Measurements from ENCODE around the gene CTNNA1.
A peak's percentile ranks its signal among the peaks of the same experiment; 100 is the strongest.
"Not testable (repeated sequence)": the region's sequence is repeated elsewhere in the genome, so short reads cannot be mapped to it uniquely, and the experiment has no call there.

Gene CTNNA1

GRCh38 chr5:138824516-138824915 is 71.3 kb downstream of the CTNNA1 start:
- DNase-seq = no peak

- DNase-seq = peak in 1 of 2 donors; percentile 3
These were observed 72.0 kb downstream of the CTNNA1 start for GRCh38 chr5:138824924-138825863.

GRCh38 chr5:138828556-138828955 is 75.3 kb downstream of the CTNNA1 start:
- no peak for DNase-seq

- no peak for DNase-seq
These were observed 76.1 kb downstream of the CTNNA1 start for GRCh38 chr5:138829341-138829740.

- no peak for DNase-seq
These were observed 78.5 kb downstream of the CTNNA1 start for GRCh38 chr5:138831703-138832102.

GRCh38 chr5:138832218-138832617 is 79.0 kb downstream of the CTNNA1 start:
- no peak for DNase-seq

- DNase-seq = no peak
These were observed 79.9 kb downstream of the CTNNA1 start for GRCh38 chr5:138833080-138833479.

GRCh38 chr5:138833726-138834480 is 80.7 kb downstream of the CTNNA1 start:
- no peak for DNase-seq

GRCh38 chr5:138834853-138835252 is 81.6 kb downstream of the CTNNA1 start:
- not testable (repeated sequence) for DNase-seq

- DNase-seq = no peak
These were observed 83.9 kb downstream of the CTNNA1 start for GRCh38 chr5:138837160-138837559.

- DNase-seq = no peak
These were observed 86.9 kb downstream of the CTNNA1 start for GRCh38 chr5:138840103-138840502.

GRCh38 chr5:138841531-138841930 is 88.3 kb downstream of the CTNNA1 start:
- DNase-seq = no peak

GRCh38 chr5:138843316-138844124 is 90.3 kb downstream of the CTNNA1 start:
- no peak for DNase-seq

- DNase-seq = no peak
These were observed 90.9 kb downstream of the CTNNA1 start for GRCh38 chr5:138844125-138844461.

- no peak for DNase-seq
These were observed 91.7 kb downstream of the CTNNA1 start for GRCh38 chr5:138844812-138845513.

- no peak for DNase-seq
These were observed 96.2 kb downstream of the CTNNA1 start for GRCh38 chr5:138849439-138849838.

- DNase-seq = no peak
These were observed 96.7 kb downstream of the CTNNA1 start for GRCh38 chr5:138849882-138850281.

GRCh38 chr5:138850865-138851435 is 97.7 kb downstream of the CTNNA1 start:
- DNase-seq = no peak

GRCh38 chr5:138853132-138853531 is 99.9 kb downstream of the CTNNA1 start:
- DNase-seq = no peak

- no peak for DNase-seq
These were observed 113.8 kb downstream of the CTNNA1 start for GRCh38 chr5:138867011-138867410.

GRCh38 chr5:138869038-138869437 is 115.8 kb downstream of the CTNNA1 start:
- DNase-seq = no peak

Measured in CD4-positive, alpha-beta T cell treated with Interleukin-1 beta for 1 hour (primary cell).